HL-60 (cell line): Measurements from ENCODE around the gene USF2.

Experiments used
- DNase-seq, 2 experiments: peaks; one replicate each; pipeline ENCODE4 v3.0.0-alpha.2; 2010 to 2020; ENCODE audit warnings: low read depth in 1 of 2, low spot score in 1 of 2
- H3K27ac ChIP-seq: fragments of 250-450 bp; sonication (Bioruptor Pico); replicated peaks from 2 replicates; pipeline ENCODE4 v1.5.1; 2020; ENCODE audit warnings: mild to moderate bottlenecking, moderate library complexity
- H3K27me3 ChIP-seq: fragments of 250-450 bp; sonication (Bioruptor Pico); 2 replicates; pipeline ENCODE4 v1.5.1; 2021; ENCODE audit warnings: mild to moderate bottlenecking, moderate library complexity; ENCODE audit not compliant: insufficient read depth, poor library complexity, severe bottlenecking
- H3K4me3 ChIP-seq: replicated peaks from 2 replicates; pipeline ENCODE4 v1.5.1; 2011; ENCODE audit warnings: mild to moderate bottlenecking, control low read depth, low read length; ENCODE audit not compliant: insufficient read depth
- CTCF ChIP-seq: IDR thresholded peaks from one replicate; pipeline ENCODE4 v1.5.1; 2011; ENCODE audit warnings: low read length, control low read depth, inconsistent platforms; ENCODE audit not compliant: insufficient read depth
- GABPA ChIP-seq: IDR thresholded peaks from 2 replicates; pipeline ENCODE4 v1.6.1; 2012; ENCODE audit warnings: low read depth
- POLR2AphosphoS5 ChIP-seq: IDR thresholded peaks from 2 replicates; pipeline ENCODE4 v1.6.1; 2012; ENCODE audit warnings: low read depth
- SPI1 ChIP-seq: IDR thresholded peaks from 2 replicates; pipeline ENCODE4 v1.6.1; 2012; ENCODE audit warnings: low read depth, mild to moderate bottlenecking, borderline replicate concordance
- TF ChIP-seq, protein P1 (sequence below): IDR thresholded peaks from 2 replicates; pipeline ENCODE4 v1.6.1; 2012; ENCODE audit warnings: low read depth; ENCODE audit not compliant: insufficient replicate concordance

USF2 gene

GRCh38 chr19:35287713-35288112 is 19.0 kb downstream of the USF2 start:
- Histone ChIP-seq H3K27me3 (peaks cover 2% of the 10 kb centered on the region), H3K27ac (no peak overlapping the region), H3K4me3 (no peak overlapping the region)
- TF ChIP-seq GABPA (no peak), CTCF (no peak), POLR2AphosphoS5 (no peak), SPI1 (no peak)
- TF ChIP-seq, protein P1, sequence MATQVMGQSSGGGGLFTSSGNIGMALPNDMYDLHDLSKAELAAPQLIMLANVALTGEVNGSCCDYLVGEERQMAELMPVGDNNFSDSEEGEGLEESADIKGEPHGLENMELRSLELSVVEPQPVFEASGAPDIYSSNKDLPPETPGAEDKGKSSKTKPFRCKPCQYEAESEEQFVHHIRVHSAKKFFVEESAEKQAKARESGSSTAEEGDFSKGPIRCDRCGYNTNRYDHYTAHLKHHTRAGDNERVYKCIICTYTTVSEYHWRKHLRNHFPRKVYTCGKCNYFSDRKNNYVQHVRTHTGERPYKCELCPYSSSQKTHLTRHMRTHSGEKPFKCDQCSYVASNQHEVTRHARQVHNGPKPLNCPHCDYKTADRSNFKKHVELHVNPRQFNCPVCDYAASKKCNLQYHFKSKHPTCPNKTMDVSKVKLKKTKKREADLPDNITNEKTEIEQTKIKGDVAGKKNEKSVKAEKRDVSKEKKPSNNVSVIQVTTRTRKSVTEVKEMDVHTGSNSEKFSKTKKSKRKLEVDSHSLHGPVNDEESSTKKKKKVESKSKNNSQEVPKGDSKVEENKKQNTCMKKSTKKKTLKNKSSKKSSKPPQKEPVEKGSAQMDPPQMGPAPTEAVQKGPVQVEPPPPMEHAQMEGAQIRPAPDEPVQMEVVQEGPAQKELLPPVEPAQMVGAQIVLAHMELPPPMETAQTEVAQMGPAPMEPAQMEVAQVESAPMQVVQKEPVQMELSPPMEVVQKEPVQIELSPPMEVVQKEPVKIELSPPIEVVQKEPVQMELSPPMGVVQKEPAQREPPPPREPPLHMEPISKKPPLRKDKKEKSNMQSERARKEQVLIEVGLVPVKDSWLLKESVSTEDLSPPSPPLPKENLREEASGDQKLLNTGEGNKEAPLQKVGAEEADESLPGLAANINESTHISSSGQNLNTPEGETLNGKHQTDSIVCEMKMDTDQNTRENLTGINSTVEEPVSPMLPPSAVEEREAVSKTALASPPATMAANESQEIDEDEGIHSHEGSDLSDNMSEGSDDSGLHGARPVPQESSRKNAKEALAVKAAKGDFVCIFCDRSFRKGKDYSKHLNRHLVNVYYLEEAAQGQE, result no peak
- no peak for DNase-seq

DNA sequence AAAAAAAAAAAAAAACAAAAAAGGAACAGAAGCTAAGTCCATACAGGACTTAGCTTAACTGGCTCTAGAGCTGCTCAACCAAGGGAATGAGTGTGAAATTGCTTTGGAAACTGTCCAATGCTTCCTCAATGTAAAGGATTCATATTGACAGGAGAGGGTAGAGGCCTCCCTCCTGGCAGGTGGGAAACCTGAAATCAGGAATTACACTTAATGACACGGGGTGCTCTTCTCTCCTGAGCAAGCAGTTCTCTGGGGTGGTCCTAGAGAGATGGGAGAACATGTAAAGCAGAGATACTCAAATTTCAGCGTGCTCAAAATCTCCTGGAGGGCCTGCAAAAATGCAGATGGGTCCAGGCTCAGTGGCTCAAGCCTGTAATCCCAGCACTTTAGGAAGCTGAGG is 19.6 kb downstream of the USF2 start:
- DNase-seq, result no peak
- no peak overlapping the region for H3K27ac ChIP-seq
- no peak overlapping the region for H3K4me3 ChIP-seq
- H3K27me3 ChIP-seq, result peaks cover under 1% of the 10 kb centered on the region
- TF ChIP-seq CTCF (no peak), GABPA (no peak), SPI1 (no peak), POLR2AphosphoS5 (no peak)
- TF ChIP-seq, protein P1, result no peak

GRCh38 chr19:35288906-35289305 is 20.1 kb downstream of the USF2 start:
- no peak overlapping the region for H3K4me3 ChIP-seq
- DNase-seq, result no peak
- H3K27ac ChIP-seq, result no peak overlapping the region
- no peaks in the 10 kb centered on the region for H3K27me3 ChIP-seq
- TF ChIP-seq, protein P1, result no peak
- TF ChIP-seq CTCF, result no peak
- no peak for TF ChIP-seq GABPA
- no peak for TF ChIP-seq POLR2AphosphoS5
- no peak for TF ChIP-seq SPI1
